A549 (cell line): ENCODE data around the gene CEBPA. TPM values are rescaled to one million over a fixed set of nuclear protein-coding genes. Genes with fewer than 3 reads are reported as not detected.

Experiments used
- ATAC-seq, 2 experiments: fragments of 200-7000 bp in 1 of 2; fragments of >200 bp in 1 of 2; cut with Nextera tagmentation in 1 of 2; cut with Tn5 transposase in 1 of 2; 3 replicates each; pipeline versions ENCODE4 v1.8.0 to v1.9.1; 2018 to 2020; ENCODE audit warnings: mild to moderate bottlenecking in 1 of 2, moderate library complexity in 1 of 2
- CTCF ChIA-PET: fragments of 300-600 bp; sonication (Branson Sonifier 250); formaldehyde crosslinking; extraction: SDS; loops from one replicate; lab custom pipeline; 2021; ENCODE audit warnings: antibody characterized with exemption, inconsistent platforms; lab: Yijun Ruan, JAX
- POLR2A ChIA-PET: fragments of 350-600 bp; formaldehyde crosslinking; extraction: SDS; loops from one replicate; lab custom pipeline; 2021; ENCODE audit warnings: antibody characterized with exemption, inconsistent platforms; lab: Yijun Ruan, JAX
- DNase-seq, 2 experiments: peaks; one replicate each; pipeline versions ENCODE4 v3.0.0 to v3.0.0-alpha.2; 2011 to 2016; ENCODE audit warnings: low read depth in 1 of 2, low spot score in 1 of 2
- FAIRE-seq: peaks from 2 replicates; lab custom pipeline; 2011; peaks lifted over from hg19 to GRCh38; lab: Jason Lieb, UNC
- H3K27ac ChIP-seq, 2 experiments: fragments of >200 bp; sonication (Bioruptor Twin); formaldehyde crosslinking; 3 replicates each; pipeline ENCODE4 v1.5.1; 2016 to 2017
- H3K4me1 ChIP-seq: fragments of >200 bp; sonication (Bioruptor Twin); formaldehyde crosslinking; 3 replicates; pipeline ENCODE4 v1.6.1; 2016
- H3K4me2 ChIP-seq: fragments of >200 bp; sonication (Bioruptor Twin); formaldehyde crosslinking; 3 replicates; pipeline ENCODE4 v1.6.1; 2016
- H3K4me3 ChIP-seq: fragments of >200 bp; sonication (Bioruptor Twin); formaldehyde crosslinking; 3 replicates; pipeline ENCODE4 v1.5.1; 2016
- H3K9me3 ChIP-seq: fragments of >200 bp; sonication (Bioruptor Twin); formaldehyde crosslinking; 3 replicates; pipeline ENCODE4 v1.6.1; 2016
- BHLHE40 ChIP-seq: IDR thresholded peaks from 2 replicates; pipeline ENCODE4 v1.6.1; 2012; ENCODE audit warnings: low read depth, low read length, inconsistent platforms
- CBX2 ChIP-seq: fragments of 200-600 bp; sonication (generic); IDR thresholded peaks from 2 replicates; pipeline ENCODE4 v1.6.1; 2016; ENCODE audit warnings: low read depth, mild to moderate bottlenecking, borderline replicate concordance
- CBX8 ChIP-seq: fragments of 200-600 bp; sonication (generic); IDR thresholded peaks from 2 replicates; pipeline ENCODE4 v1.6.1; 2016
- CHD2 ChIP-seq: fragments of 150-350 bp; IDR thresholded peaks from 2 replicates; pipeline ENCODE4 v1.6.1; 2014; ENCODE audit warnings: low read length; ENCODE audit not compliant: partially characterized antibody
- CHD4 ChIP-seq: fragments of 200-600 bp; sonication (generic); IDR thresholded peaks from 2 replicates; pipeline ENCODE4 v1.6.1; 2016; ENCODE audit warnings: antibody characterized with exemption, mild to moderate bottlenecking, borderline replicate concordance
- CTCF ChIP-seq: fragments of >200 bp; sonication (Bioruptor Twin); formaldehyde crosslinking; IDR thresholded peaks from 3 replicates; pipeline ENCODE4 v1.5.1; 2016
- EHF ChIP-seq: fragments of 250-450 bp; sonication (Bioruptor Pico); IDR thresholded peaks from 2 replicates; pipeline ENCODE4 v1.5.0; 2020; ENCODE audit warnings: mild to moderate bottlenecking
- EP300 ChIP-seq, 2 experiments: fragments of >200 bp; sonication (Bioruptor Twin); formaldehyde crosslinking; IDR thresholded peaks; 2 replicates in 1 of 2; 3 replicates in 1 of 2; pipeline ENCODE4 v1.6.1; 2016 to 2017
- FOSB ChIP-seq: fragments of 250-450 bp; sonication (Bioruptor Pico); IDR thresholded peaks from 2 replicates; pipeline ENCODE4 v1.5.0; 2020; ENCODE audit warnings: mild to moderate bottlenecking, moderate library complexity
- FOSL2 ChIP-seq, 2 experiments: fragments of 450-650 bp in 1 of 2; fragments of >200 bp in 1 of 2; sonication (Bioruptor Twin) in 1 of 2; formaldehyde crosslinking; IDR thresholded peaks; 2 replicates each; pipeline versions ENCODE4 v1.5.0 to v1.6.1; 2016 to 2020; ENCODE audit warnings: mild to moderate bottlenecking in 1 of 2, moderate library complexity in 1 of 2
- GATA3 ChIP-seq: IDR thresholded peaks from 2 replicates; pipeline ENCODE4 v1.6.1; 2012; ENCODE audit warnings: borderline replicate concordance
- HDAC2 ChIP-seq: fragments of 200-600 bp; sonication (generic); IDR thresholded peaks from 2 replicates; pipeline ENCODE4 v1.6.1; 2016
- HMGXB4 ChIP-seq: fragments of 250-450 bp; sonication (Bioruptor Pico); IDR thresholded peaks from 2 replicates; pipeline ENCODE4 v1.5.0; 2021; ENCODE audit warnings: mild to moderate bottlenecking, moderate library complexity, borderline replicate concordance
- HOXA7 ChIP-seq: fragments of 250-450 bp; sonication (Bioruptor Pico); IDR thresholded peaks from 2 replicates; pipeline ENCODE4 v1.5.0; 2020; ENCODE audit warnings: mild to moderate bottlenecking, moderate library complexity
- KDM1A ChIP-seq: fragments of 200-600 bp; sonication (generic); IDR thresholded peaks from 2 replicates; pipeline ENCODE4 v1.6.1; 2016; ENCODE audit warnings: low read depth, mild to moderate bottlenecking
- KDM5A ChIP-seq: fragments of 200-600 bp; sonication (generic); IDR thresholded peaks from 2 replicates; pipeline ENCODE4 v1.6.1; 2016; ENCODE audit warnings: antibody characterized with exemption, mild to moderate bottlenecking
- MAFK ChIP-seq: fragments of 450-650 bp; IDR thresholded peaks from 2 replicates; pipeline ENCODE4 v1.6.1; 2014; ENCODE audit not compliant: partially characterized antibody
- NFE2L2 ChIP-seq: fragments of 150-350 bp; conservative IDR thresholded peaks from 2 replicates; pipeline ENCODE4 v1.6.1; 2014; ENCODE audit warnings: low read length
- NPAS2 ChIP-seq: fragments of 250-450 bp; sonication (Bioruptor Pico); IDR thresholded peaks from 2 replicates; pipeline ENCODE4 v1.8.0; 2022; ENCODE audit warnings: mild to moderate bottlenecking, moderate library complexity, borderline replicate concordance
- NR3C1 ChIP-seq: fragments of >200 bp; sonication (Bioruptor Twin); formaldehyde crosslinking; IDR thresholded peaks from 3 replicates; pipeline ENCODE4 v1.6.1; 2017
- PBX3 ChIP-seq: IDR thresholded peaks from 2 replicates; pipeline ENCODE4 v1.6.1; 2012
- RNF2 ChIP-seq: fragments of 200-600 bp; sonication (generic); IDR thresholded peaks from 2 replicates; pipeline ENCODE4 v1.6.1; 2016; ENCODE audit warnings: low read depth, mild to moderate bottlenecking, antibody characterized with exemption, moderate library complexity, borderline replicate concordance
- SREBF2 ChIP-seq: fragments of 450-650 bp; IDR thresholded peaks from 2 replicates; pipeline ENCODE4 v1.6.1; 2014; ENCODE audit warnings: mild to moderate bottlenecking, moderate library complexity
- TP53 ChIP-seq: fragments of 250-450 bp; sonication (Bioruptor Pico); IDR thresholded peaks from 2 replicates; pipeline ENCODE4 v1.5.0; 2021; ENCODE audit warnings: mild to moderate bottlenecking, moderate library complexity
- ZFP36 ChIP-seq: fragments of 450-650 bp; IDR thresholded peaks from 2 replicates; pipeline ENCODE4 v1.6.1; 2014; ENCODE audit warnings: borderline replicate concordance; ENCODE audit not compliant: partially characterized antibody
- WGBS: methylation state at CpG from one replicate; pipeline ENCODE4 v1.1.6; 2017; ENCODE audit errors: missing lambda C conversion rate; 5-methylcytosine and 5-hydroxymethylcytosine counted together
- polyA plus RNA-seq, 4 experiments: library from polyadenylated mRNA; depleted of rRNA in 3 of 4; stranded (reverse); fragments of >200 nt; fragmentation: RNase III in 1 of 4; extraction: RNeasy Plus Mini Kit Qiagen cat#74134 plus additional on column Dnase treatment in 1 of 4; gene quantifications; 2 replicates in 3 of 4; 3 replicates in 1 of 4; pipeline ENCODE4 v1.2.3, GENCODE V29; 2011 to 2017
- TF ChIP-seq, protein P1 (sequence below): fragments of >200 bp; sonication (Bioruptor Twin); formaldehyde crosslinking; IDR thresholded peaks from 3 replicates; pipeline ENCODE4 v1.6.1; 2016

CEBPA gene
- polyA plus RNA-seq, 2 of the 4 experiments (the other 2 are of a cell fraction) = 3.5 to 6.6 TPM

- peak in 1 of 2 experiments; percentile 4; a peak in 3 of 6 replicates for ATAC-seq
- peaks cover under 1% of the 10 kb centered on the region; the same call in 1 of the 3 replicates for H3K4me1 ChIP-seq
- no peak for TF ChIP-seq HOXA7 (CRISPR knock-in tag)
- no peak for TF ChIP-seq CTCF
- TF ChIP-seq FOSL2 (IDR thresholded peaks at IDR 0.05) = no peak
- no peak for TF ChIP-seq FOSL2 (CRISPR knock-in tag; IDR thresholded peaks at IDR 0.05)
- TF ChIP-seq FOSB = no peak
- no peak for TF ChIP-seq BHLHE40
- TF ChIP-seq GATA3 = no peak
- TF ChIP-seq HDAC2 = no peak
- TF ChIP-seq, all 56 proteins: peak for 0
- POLR2A ChIA-PET = interaction anchor here (0.9 kb wide), 1 partner anchor 34 kb away, joined by 3 read pairs; the partner anchor contains the start of gene CEBPA
- FAIRE-seq = no peak
- CTCF ChIA-PET = interaction anchor here (0.9 to 7.0 kb wide), 10 partner anchors 10 to 510 kb away, joined by 3 to 44 read pairs (median 10); no protein-coding TSS in a partner anchor
- DNase-seq = no peak
- no peak overlapping the region for H3K4me2 ChIP-seq
- no peak overlapping the region; a peak in 1 of 6 replicates for H3K27ac ChIP-seq
- 73% methylated on average over 22 of the region's 22 CpGs for WGBS
- H3K9me3 ChIP-seq = no peaks in the 10 kb centered on the region
- H3K4me3 ChIP-seq = no peak overlapping the region
Measured at GRCh38 chr19:33268162-33268991, 34.0 kb downstream of the CEBPA start.

DNA sequence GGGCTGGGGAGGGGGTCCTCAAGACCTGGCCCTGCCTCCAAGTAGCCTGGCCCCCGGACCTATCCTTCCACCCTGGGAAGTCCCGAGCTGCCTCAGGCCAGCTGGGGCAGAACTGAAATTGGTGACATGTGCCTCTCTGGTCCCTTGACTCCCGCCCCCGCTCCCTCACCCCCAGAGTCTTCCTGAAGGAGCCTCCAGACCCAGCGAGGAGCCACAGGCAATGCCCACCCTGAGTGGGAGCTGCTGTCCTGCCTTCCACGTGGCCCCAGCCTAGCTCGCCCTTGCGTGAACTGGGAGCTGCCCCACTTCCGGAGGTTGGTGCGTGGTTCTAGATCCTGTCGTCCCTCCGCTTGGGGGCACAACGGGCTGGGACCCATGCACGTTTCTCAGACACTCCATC, 34.6 kb downstream of the CEBPA start:
- no peaks in the 10 kb centered on the region for H3K9me3 ChIP-seq
- no peak overlapping the region for H3K4me2 ChIP-seq
- CTCF ChIA-PET = interaction anchor here (0.9 to 7.0 kb wide), 9 partner anchors 11 to 510 kb away, joined by 3 to 44 read pairs (median 5); no protein-coding TSS in a partner anchor
- no peaks in the 10 kb centered on the region for H3K4me1 ChIP-seq
- ATAC-seq (peak in 1 of 2 experiments; percentile 11; a peak in 2 of 6 replicates), FAIRE-seq (no peak), DNase-seq (no peak)
- WGBS = 77% methylated on average over 13 of the region's 14 CpGs
- H3K4me3 ChIP-seq = no peak overlapping the region
- POLR2A ChIA-PET = interaction anchor here (0.6 kb wide), 1 partner anchor 27 kb away, joined by 5 read pairs; no protein-coding TSS in a partner anchor
- H3K27ac ChIP-seq = no peak overlapping the region
- TF ChIP-seq EP300 (IDR thresholded peaks at IDR 0.05) (no peak), FOSL2 (IDR thresholded peaks at IDR 0.05) (no peak), FOSL2 (CRISPR knock-in tag; IDR thresholded peaks at IDR 0.05) (no peak), FOSB (no peak), CHD2 (no peak), CHD4 (no peak), RNF2 (no peak), HDAC2 (no peak), ZFP36 (no peak), HOXA7 (CRISPR knock-in tag) (no peak), CBX8 (no peak), KDM1A (no peak), KDM5A (no peak), PBX3 (no peak), EHF (no peak)

DNA sequence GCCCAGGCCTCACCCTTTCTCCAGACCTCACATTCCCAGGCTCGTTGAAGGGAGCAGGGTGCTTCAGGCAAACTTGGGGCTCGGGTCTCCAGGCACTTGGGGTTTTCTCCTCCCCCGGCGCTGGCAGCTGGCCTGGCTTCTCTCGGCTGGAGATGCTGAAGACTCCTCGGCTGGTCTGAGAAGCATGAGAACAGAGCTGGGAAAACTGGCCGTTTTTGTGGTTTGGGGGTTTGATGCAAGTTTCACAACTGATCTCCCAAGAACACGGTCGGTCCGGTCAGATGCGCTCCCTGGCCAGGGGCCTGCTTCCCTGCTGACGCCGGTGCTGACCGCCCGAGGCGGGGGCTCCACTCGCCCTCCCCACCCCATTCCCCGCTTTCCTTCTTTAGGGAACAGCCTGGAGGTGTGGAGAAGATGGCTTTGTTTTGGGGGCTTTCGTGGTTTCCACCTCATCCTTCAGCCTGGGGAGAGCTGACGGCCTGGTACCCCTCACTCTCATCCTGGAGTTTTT, 35.3 kb downstream of the CEBPA start:
- ChIA-PET POLR2A (interaction anchor here (0.6 kb wide), 1 partner anchor 28 kb away, joined by 5 read pairs; no protein-coding TSS in a partner anchor), CTCF (interaction anchor here (1.0 to 7.0 kb wide), 10 partner anchors 11 to 164 kb away, joined by 3 to 44 read pairs (median 20); no protein-coding TSS in a partner anchor)
- Histone ChIP-seq H3K4me2 (no peak overlapping the region), H3K4me3 (no peak overlapping the region), H3K27ac (no peak overlapping the region), H3K9me3 (no peaks in the 10 kb centered on the region), H3K4me1 (no peaks in the 10 kb centered on the region)
- WGBS = 66% methylated on average over 20 of the region's 20 CpGs
- FAIRE-seq = no peak
- no peak for ATAC-seq
- no peak for DNase-seq
- no peak for TF ChIP-seq FOSB
- TF ChIP-seq CBX2 = no peak
- TF ChIP-seq NR3C1 = no peak
- TF ChIP-seq EP300 (IDR thresholded peaks at IDR 0.05) = no peak
- TF ChIP-seq, protein P1, sequence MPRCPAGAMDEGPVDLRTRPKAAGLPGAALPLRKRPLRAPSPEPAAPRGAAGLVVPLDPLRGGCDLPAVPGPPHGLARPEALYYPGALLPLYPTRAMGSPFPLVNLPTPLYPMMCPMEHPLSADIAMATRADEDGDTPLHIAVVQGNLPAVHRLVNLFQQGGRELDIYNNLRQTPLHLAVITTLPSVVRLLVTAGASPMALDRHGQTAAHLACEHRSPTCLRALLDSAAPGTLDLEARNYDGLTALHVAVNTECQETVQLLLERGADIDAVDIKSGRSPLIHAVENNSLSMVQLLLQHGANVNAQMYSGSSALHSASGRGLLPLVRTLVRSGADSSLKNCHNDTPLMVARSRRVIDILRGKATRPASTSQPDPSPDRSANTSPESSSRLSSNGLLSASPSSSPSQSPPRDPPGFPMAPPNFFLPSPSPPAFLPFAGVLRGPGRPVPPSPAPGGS = no peak
- TF ChIP-seq MAFK = no peak
- TF ChIP-seq FOSL2 (IDR thresholded peaks at IDR 0.05) = no peak
- TF ChIP-seq FOSL2 (CRISPR knock-in tag; IDR thresholded peaks at IDR 0.05) = no peak
- no peak for TF ChIP-seq TP53 (CRISPR knock-in tag)
- no peak for TF ChIP-seq NFE2L2
- TF ChIP-seq CHD2 = no peak
- no peak for TF ChIP-seq HOXA7 (CRISPR knock-in tag)
- no peak for TF ChIP-seq HMGXB4 (CRISPR knock-in tag)
- TF ChIP-seq SREBF2 = no peak
- no peak for TF ChIP-seq EHF
- TF ChIP-seq NPAS2 = no peak
